GM21360 (cell line): ENCODE measurements around the gene SPATC1L.

Experiments used
- ATAC-seq: cut with Tn5 transposase; IDR thresholded peaks from one replicate; pipeline ENCODE4 v1.9.1; 2021; ENCODE audit warnings: mild to moderate bottlenecking, moderate library complexity; ENCODE audit not compliant: unreplicated experiment

Gene SPATC1L

DNA sequence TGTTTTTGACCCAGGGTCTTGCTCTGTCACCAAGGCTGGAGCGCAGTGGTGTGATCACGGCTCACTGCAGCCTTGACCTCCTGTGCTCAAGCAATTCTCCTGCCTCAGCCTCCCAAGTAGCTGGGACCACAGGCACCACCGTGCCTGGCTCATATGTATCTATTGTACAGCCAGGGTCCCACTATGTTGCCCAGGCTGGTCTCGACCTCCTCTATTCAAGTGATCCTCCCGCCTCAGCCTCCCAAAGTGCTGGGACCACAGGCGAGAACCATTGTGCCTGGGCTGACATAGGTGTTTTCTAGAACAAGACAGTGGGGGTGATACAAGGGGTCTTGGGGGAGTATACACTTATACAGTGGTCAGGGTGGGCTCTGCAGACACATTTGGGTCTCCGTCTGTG, 46.4 kb downstream of the SPATC1L start:
- no peak for ATAC-seq

GRCh38 chr21:46136739-46137349, 47.4 kb downstream of the SPATC1L start:
- ATAC-seq = no peak

- no peak for ATAC-seq
Observed at GRCh38 chr21:46135782-46136395, 48.4 kb downstream of the SPATC1L start.

- no peak for ATAC-seq
Observed at GRCh38 chr21:46131838-46132651, 52.2 kb downstream of the SPATC1L start.

DNA sequence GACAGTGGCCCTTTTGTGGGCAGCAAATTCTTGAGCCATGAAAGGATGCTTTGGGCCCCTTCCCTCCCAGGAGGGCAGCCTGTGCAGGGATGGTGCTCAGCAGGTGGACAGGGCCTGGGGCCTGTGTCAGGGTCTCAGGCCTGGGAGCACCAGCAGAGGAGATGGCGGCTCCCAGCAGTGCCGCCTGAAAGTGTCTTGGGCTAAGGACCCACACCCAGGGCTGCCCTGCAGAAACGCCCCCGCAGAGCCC, 52.7 kb downstream of the SPATC1L start:
- no peak for ATAC-seq

DNA sequence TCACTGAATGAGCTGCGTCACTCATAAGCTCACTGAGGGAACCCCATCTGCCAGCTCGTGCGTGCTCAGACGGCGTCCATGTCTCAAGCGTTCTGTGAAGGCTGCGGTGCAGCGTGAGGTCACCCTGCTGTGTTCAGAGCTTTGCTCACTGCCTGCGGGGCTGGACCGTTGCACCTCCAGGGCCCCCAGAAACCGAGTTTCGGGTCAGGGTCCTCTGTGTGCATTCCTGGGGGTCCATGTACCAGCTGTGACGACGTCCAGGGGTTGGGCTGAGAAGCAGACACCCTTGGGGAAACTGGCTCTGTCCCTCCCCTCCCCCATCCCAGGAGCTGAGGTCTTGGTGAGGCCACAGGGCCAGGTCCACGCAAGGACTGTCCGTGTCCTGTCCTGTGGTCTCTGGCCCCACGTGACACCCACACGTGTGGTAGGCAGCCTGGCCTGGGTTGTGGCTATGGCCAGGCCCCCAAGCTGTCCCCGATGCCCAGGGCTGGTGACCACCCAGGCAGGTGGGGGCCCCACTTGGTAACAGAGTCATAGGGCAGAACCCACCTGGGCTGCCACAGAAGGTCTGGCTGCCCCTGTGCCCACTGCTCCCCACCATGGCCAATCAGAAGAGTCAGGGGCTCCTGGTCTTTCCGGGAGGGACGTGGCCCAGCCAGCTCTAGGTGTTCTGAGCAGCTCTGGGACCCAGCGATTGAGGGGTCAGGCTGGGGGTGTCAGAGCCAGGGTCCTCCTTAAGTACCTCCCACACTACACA, 53.2 kb downstream of the SPATC1L start:
- no peak for ATAC-seq

DNA sequence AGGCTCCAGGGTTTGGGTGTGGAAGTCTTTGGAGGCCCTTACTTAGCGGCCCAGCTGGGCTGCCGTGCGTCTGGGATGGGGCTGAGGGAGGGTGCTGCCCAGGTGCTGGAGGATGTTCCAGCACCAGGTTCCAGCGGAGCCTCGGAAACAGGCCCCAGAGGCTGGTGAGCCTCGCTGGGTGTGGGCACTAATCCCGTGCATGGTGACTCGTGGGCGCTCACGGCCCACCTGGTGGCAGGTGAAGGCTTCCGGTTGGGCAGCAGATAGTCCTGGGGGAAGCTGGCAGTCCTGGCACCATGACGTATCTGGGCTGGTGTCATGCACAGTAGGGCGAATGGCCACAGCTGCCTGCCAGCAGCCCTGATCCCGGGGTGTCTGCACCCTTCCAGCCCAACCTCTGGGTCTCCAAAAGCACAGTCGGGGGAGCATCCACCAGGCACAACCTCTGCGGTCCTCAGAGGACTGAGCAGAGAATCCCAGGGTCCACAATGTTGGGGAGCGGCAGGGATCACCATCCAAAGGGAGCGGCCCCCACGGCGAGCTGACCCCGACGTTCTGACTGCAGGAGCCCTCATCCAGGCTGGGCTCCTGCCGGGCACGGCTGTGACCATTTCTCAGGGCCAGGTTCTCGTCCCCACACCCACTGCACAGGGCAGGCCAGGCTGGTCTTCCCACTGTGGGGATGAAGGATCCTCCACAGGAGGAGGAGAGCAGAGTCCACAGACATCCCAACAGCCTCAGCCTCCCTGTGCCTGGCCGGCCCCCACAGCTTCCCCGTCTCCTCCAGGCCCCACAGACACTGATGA, 54.2 kb downstream of the SPATC1L start:
- ATAC-seq = no peak

- ATAC-seq = no peak
Observed at GRCh38 chr21:46128933-46129571, 55.2 kb downstream of the SPATC1L start.

GRCh38 chr21:46128106-46128932, 55.9 kb downstream of the SPATC1L start:
- no peak for ATAC-seq

DNA sequence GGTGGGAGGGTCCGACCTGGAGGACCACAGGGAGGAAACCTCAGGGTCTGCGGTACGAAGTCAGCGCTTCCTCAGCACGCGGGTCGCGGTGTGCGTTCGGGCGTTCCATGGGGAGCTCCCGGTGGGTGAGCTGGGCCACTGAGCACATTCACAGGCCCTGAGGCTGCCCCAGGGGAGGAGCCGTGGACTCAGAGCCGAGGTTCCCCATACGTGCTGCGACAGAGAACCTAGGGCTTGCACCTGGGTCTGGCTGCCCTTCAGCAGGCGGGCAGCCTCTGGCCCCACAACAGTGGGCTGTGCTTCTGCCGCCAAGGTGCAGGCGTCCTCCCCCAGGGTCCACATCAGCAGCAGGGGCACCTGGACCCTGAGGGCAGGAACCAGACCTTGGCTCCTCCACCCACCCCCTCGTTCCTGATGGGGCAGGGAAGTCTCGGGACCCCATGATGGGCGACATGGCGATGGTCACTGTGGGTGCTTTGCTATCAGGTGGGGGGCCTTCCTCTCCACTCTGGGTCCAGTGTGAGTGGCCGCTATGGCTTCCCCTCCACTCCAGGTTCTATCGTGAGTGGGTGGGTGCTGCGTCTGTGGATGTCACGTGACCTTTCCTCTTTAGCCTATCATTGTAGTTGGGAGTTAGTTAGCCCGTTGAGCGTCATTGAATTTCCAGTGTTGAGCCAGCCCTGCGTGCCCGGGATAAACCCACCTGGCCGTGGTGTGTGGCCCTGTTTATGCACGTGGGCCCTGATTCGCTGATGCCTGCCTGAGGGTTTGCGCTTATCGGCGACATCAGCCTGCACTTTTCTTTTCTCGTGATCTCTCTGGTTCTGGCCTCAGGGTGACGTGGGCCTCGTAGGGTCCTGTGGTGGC, 56.8 kb downstream of the SPATC1L start:
- ATAC-seq = no peak

DNA sequence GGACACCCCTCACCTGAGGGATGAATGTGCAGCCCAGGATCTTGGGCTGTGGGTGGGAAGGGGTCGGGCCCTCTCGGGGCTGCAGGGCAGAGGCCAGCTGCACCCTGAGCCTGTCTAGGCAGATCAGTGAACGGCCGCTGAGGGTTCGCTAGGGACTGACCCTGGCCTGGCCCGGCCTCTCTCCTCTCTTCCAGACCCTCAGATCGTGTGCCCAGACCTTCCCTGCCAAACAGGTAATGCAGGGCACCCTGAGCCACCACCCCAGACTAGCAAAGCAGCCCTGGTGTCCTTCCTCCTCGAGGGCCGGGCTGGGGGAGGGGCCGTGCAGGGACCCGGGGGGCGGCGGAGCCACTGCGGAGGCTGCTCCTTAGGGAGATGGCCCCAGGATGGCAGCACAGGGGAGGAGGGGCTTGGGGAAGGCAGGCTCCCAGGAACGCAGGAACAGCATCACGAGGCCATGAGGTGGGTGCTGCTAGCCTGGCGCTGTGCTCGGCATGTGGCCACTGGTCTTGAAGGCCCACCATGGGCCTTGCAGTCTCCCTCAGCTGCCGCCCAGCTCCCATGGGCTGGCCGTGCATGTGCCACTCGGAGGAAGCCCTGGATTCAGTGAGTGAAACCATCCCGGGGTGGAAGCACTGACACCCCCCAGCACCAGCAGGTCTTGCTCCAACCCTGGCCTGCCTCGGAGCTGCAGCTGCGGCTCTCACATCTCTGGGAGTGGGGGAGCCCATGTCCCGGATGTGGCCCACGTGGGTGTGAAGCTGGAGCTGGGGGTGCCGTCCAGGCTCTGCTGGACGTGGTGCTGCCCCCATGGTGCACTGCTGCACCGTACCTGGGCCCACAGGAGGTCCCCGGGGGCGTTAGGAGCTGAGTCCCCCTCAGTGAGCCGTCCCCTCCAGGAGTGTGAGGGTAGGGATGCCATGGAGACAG, 57.7 kb downstream of the SPATC1L start:
- no peak for ATAC-seq

DNA sequence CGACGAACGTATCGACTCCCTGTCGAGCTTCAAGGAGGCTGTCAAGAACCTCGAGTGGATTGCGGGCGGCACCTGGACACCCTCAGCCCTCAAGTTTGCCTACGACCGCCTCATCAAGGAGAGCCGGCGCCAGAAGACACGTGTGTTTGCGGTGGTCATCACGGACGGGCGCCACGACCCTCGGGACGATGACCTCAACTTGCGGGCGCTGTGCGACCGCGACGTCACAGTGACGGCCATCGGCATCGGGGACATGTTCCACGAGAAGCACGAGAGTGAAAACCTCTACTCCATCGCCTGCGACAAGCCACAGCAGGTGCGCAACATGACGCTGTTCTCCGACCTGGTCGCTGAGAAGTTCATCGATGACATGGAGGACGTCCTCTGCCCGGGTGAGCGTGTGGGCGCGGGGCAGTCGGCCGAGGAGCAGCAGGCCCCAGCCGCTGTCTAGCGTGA, 58.4 kb downstream of the SPATC1L start:
- no peak for ATAC-seq

- ATAC-seq = no peak
Observed at GRCh38 chr21:46124926-46125845, 59.1 kb downstream of the SPATC1L start.

DNA sequence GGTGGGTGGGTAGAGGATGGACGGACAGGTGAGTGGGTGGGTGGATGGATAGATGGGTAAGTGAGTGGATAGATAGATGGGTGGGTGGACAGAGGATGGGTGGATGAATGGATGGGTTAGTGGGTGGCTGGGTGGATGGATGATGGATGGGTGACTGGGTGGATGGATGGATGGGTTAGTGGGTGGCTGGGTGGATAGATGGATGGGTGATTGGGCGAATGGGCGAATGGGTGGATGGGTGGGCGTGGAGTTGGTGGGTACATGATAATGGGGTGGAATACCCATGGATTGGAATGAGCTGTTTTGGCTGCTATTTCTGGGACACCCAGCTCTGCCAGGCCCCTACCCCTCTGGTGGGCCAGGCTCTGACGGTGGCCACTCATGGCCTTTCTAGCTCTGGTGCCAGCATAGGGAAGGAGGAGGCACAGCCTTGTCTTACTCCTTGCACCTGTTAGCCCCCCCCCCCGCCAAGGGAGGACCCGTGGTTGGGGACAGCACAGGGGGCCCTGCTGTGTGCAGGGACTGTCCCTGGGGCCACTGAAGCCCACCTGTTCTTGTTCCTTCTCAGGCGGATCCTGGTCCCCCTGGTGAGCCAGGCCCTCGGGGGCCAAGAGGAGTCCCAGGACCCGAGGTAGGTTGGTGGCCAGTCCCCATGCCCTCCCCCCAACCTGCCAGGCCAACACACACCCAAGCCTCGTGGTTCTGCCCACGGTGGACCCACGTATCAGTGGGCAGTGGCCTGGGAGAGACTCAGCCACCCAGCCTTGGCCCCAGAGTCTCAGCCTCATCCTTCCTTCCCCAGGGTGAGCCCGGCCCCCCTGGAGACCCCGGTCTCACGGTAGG, 60.0 kb downstream of the SPATC1L start:
- ATAC-seq = no peak
